Central memory CD8-positive, alpha-beta T cell (primary cell): ENCODE data around the gene HNRNPLL.
"Not testable (repeated sequence)": the region's sequence is repeated elsewhere in the genome, so short reads cannot be mapped to it uniquely, and the experiment has no call there.

Experiments
- ATAC-seq: fragments of 150-1000 bp; cut with Tn5 transposase; replicated peaks from 2 replicates; pipeline ENCODE4 v1.10.0; 2022; ENCODE audit warnings: mild to moderate bottlenecking, moderate FRiP score, moderate number of reproducible peaks; ENCODE audit not compliant: poor library complexity, severe bottlenecking; ENCODE audit errors: extremely low read depth
- DNase-seq, 2 donors: peaks; one replicate each; pipeline ENCODE4 v3.0.0; 2021; ENCODE audit warnings: low spot score in 2 of 2
- H3K27ac Mint-ChIP-seq: one replicate; pipeline ENCODE4 v1.8.0; 2022; ENCODE audit warnings: low read depth, mild to moderate bottlenecking, moderate library complexity, mixed read lengths
- H3K27me3 Mint-ChIP-seq: one replicate; pipeline ENCODE4 v1.8.0; 2022; ENCODE audit warnings: mixed read lengths
- H3K36me3 Mint-ChIP-seq: one replicate; pipeline ENCODE4 v1.8.0; 2022; ENCODE audit warnings: mild to moderate bottlenecking, moderate library complexity, mixed read lengths; ENCODE audit not compliant: insufficient read depth
- H3K4me1 Mint-ChIP-seq: one replicate; pipeline ENCODE4 v1.8.0; 2022; ENCODE audit warnings: mixed read lengths
- H3K4me3 Mint-ChIP-seq: one replicate; pipeline ENCODE4 v1.8.0; 2022; ENCODE audit warnings: mild to moderate bottlenecking, moderate library complexity, mixed read lengths
- H3K9me3 Mint-ChIP-seq: one replicate; pipeline ENCODE4 v1.8.0; 2022; ENCODE audit warnings: mixed read lengths

Gene HNRNPLL

DNA sequence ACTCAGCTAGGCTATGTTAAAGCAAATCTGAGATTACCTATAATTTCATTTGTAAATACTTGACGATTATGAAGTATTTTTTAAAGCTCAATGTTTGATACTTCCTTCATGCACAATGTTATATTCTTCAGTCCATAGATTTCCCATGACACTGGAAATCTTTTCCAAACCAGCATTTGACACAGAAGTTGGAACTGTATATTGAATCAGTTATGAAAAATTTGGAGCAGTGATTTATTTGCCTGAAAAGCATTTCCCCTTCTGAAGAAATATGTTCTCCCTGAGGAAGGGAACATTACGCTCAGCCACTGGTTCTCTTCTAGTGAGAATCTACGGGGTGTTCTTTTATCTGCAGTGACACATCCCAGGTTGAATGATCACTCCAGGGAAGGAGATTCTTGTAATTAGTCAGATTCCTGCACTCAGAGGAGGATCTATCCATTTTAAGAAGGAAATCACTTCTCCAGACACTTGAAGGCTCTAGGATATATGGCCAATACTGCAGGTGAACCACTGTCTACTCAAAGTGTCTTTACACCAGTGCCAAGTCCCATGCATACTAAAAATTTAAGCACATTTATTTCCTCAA lies 64.7 kb downstream of the HNRNPLL start:
- peaks cover 11% of the 10 kb centered on the region for H3K4me1 Mint-ChIP-seq
- H3K4me3 Mint-ChIP-seq = no peak overlapping the region
- no peaks in the 10 kb centered on the region for H3K36me3 Mint-ChIP-seq
- DNase-seq (no peak), ATAC-seq (no peak)
- peaks cover 8% of the 10 kb centered on the region for H3K27me3 Mint-ChIP-seq
- no peaks in the 10 kb centered on the region for H3K9me3 Mint-ChIP-seq
- no peak overlapping the region for H3K27ac Mint-ChIP-seq

GRCh38 chr2:38537296-38537695 lies 65.4 kb downstream of the HNRNPLL start:
- not testable (repeated sequence) for H3K36me3 Mint-ChIP-seq, ATAC-seq, H3K4me1 Mint-ChIP-seq, H3K27me3 Mint-ChIP-seq, DNase-seq, H3K4me3 Mint-ChIP-seq, H3K27ac Mint-ChIP-seq, H3K9me3 Mint-ChIP-seq

- H3K27ac Mint-ChIP-seq = no peak overlapping the region
- H3K36me3 Mint-ChIP-seq = no peaks in the 10 kb centered on the region
- no peaks in the 10 kb centered on the region for H3K9me3 Mint-ChIP-seq
- H3K4me1 Mint-ChIP-seq = peaks cover 5% of the 10 kb centered on the region
- H3K4me3 Mint-ChIP-seq = peak overlapping the region; percentile 40
- DNase-seq = peak; percentile 57 to 69
- peak; percentile 94 for ATAC-seq
- peaks cover 8% of the 10 kb centered on the region for H3K27me3 Mint-ChIP-seq
These were observed 66.8 kb downstream of the HNRNPLL start for GRCh38 chr2:38535744-38536506.

- H3K27ac Mint-ChIP-seq = no peak overlapping the region
- peaks cover 13% of the 10 kb centered on the region for H3K27me3 Mint-ChIP-seq
- peak overlapping the region; percentile 40 for H3K4me3 Mint-ChIP-seq
- DNase-seq (no peak), ATAC-seq (no peak)
- H3K4me1 Mint-ChIP-seq = peaks cover 5% of the 10 kb centered on the region
- H3K9me3 Mint-ChIP-seq = no peaks in the 10 kb centered on the region
- H3K36me3 Mint-ChIP-seq = no peaks in the 10 kb centered on the region
These were observed 67.4 kb downstream of the HNRNPLL start for GRCh38 chr2:38535404-38535743.

DNA sequence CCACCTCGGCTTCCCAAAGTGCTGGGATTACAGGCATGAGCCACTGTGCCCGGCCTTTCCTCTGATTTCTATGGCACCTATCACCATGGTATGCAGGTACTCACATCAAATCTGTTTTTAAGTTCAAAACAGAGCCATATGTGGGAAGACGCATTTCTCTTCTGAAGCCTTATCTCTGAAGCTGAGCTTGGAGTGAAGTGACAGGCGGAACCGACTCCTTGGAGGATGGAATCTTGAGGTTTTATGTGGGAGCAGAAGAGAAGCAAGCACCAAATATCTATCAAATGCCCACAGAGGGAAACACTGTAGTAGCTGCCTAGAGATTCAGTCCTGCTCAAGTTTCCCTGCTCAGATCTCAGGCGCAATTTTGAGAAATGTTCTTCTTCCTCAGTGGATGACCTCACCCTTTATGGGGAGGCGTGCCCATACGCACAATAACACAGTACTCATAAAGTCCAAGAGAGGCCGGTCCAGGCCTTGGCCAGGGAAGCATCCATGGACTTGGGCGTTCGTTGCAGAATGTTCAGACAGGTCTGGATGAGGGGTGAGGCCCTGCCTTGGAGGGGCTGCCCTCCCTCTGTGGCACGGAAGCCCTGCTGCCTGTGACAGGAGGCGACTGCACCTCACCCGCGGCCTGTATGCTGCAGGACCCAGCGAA lies 67.9 kb downstream of the HNRNPLL start:
- no peak for ATAC-seq
- H3K27ac Mint-ChIP-seq = no peak overlapping the region
- no peaks in the 10 kb centered on the region for H3K9me3 Mint-ChIP-seq
- H3K4me3 Mint-ChIP-seq = peak overlapping the region; percentile 40
- peaks cover 5% of the 10 kb centered on the region for H3K4me1 Mint-ChIP-seq
- H3K27me3 Mint-ChIP-seq = peaks cover 18% of the 10 kb centered on the region
- no peak for DNase-seq
- no peaks in the 10 kb centered on the region for H3K36me3 Mint-ChIP-seq

- peaks cover 5% of the 10 kb centered on the region for H3K4me1 Mint-ChIP-seq
These were observed 68.8 kb downstream of the HNRNPLL start for GRCh38 chr2:38533757-38534545.

GRCh38 chr2:38533180-38533579 lies 69.5 kb downstream of the HNRNPLL start:
- Mint-ChIP-seq H3K27ac (no peak overlapping the region), H3K27me3 (peaks cover 34% of the 10 kb centered on the region), H3K4me1 (peaks cover 11% of the 10 kb centered on the region), H3K36me3 (no peaks in the 10 kb centered on the region), H3K9me3 (no peaks in the 10 kb centered on the region), H3K4me3 (no peak overlapping the region)
- ATAC-seq (peak; percentile 26), DNase-seq (no peak)

More at GRCh38 chr2:38533757-38534545, 68.8 kb downstream of the HNRNPLL start:
- no peak for ATAC-seq
- Mint-ChIP-seq H3K4me3 (no peak overlapping the region), H3K36me3 (no peaks in the 10 kb centered on the region), H3K9me3 (no peaks in the 10 kb centered on the region), H3K27me3 (peaks cover 27% of the 10 kb centered on the region), H3K27ac (no peak overlapping the region)
- no peak for DNase-seq

GRCh38 chr2:38532366-38532765 lies 70.4 kb downstream of the HNRNPLL start:
- no peak for ATAC-seq
- H3K27ac Mint-ChIP-seq = no peak overlapping the region
- no peak for DNase-seq
- no peaks in the 10 kb centered on the region for H3K36me3 Mint-ChIP-seq
- peaks cover 15% of the 10 kb centered on the region for H3K4me1 Mint-ChIP-seq
- no peak overlapping the region for H3K4me3 Mint-ChIP-seq
- no peaks in the 10 kb centered on the region for H3K9me3 Mint-ChIP-seq
- H3K27me3 Mint-ChIP-seq = peaks cover 28% of the 10 kb centered on the region

DNA sequence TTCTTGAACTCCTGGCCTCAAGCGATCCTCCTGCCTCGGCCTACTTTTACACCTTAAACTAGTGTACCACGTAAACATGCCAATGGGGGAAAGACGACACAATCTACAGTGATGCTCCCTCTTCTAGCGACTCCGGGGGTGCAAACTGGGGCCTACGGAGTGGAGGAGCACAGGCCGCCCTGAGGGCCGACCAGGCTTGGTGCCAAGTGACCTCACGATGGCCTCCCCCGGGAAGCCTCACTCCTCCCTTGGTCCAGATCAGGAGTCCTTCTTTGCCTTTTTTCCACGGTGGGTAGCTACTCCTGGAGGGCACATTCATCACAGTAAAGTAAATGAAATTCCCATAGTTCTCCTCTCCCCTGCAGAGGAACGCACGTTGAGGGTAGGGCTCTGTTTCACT lies 73.5 kb downstream of the HNRNPLL start:
- Mint-ChIP-seq H3K4me3 (no peak overlapping the region), H3K27me3 (peaks cover 39% of the 10 kb centered on the region), H3K36me3 (no peaks in the 10 kb centered on the region), H3K9me3 (no peaks in the 10 kb centered on the region), H3K27ac (no peak overlapping the region), H3K4me1 (peaks cover 10% of the 10 kb centered on the region)
- DNase-seq (no peak), ATAC-seq (no peak)

DNA sequence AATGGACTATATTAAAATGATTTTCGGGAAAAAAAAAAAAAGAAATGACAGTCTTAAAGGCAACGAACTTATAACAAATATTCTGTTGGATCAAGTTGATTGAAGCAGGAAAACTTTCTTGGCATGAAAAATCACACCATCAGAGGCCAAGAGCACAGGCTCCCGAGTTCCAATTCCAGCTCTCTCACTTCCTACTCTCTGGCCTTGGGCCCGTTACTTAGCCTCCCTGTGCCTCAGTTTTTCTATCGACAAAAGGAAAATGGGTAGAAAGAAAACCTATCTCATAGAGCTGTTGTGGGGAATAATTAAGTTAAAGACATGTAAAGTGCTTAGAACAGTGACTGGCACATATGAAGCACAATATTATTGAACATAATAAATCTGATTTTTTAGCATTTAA lies 74.2 kb downstream of the HNRNPLL start:
- H3K27ac Mint-ChIP-seq = no peak overlapping the region
- no peaks in the 10 kb centered on the region for H3K9me3 Mint-ChIP-seq
- DNase-seq = no peak
- no peaks in the 10 kb centered on the region for H3K36me3 Mint-ChIP-seq
- peaks cover 10% of the 10 kb centered on the region for H3K4me1 Mint-ChIP-seq
- ATAC-seq = no peak
- H3K27me3 Mint-ChIP-seq = peaks cover 39% of the 10 kb centered on the region
- H3K4me3 Mint-ChIP-seq = peak overlapping the region; percentile 45

DNA sequence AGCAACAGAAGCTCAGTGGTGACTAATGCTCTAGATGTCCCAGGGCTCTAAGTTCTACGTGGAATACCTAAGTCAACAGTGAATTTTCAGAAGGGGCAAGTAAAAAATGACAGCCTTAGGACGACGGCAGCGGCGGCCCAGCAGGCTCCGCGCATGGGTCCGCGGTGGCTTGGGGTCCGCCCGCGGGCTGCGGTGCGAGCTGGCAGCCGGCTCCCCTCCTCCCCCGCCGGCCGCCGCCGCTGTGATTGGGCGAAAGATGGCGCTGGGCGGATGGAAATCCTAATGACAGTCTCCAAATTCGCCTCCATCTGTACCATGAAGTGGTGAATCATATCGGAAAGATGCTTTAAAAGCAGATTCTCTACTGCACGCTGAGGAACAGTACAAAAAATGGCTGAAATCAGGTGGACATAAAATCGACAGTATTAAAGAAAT lies 74.7 kb downstream of the HNRNPLL start:
- DNase-seq (no peak), ATAC-seq (peak; percentile 36)
- Mint-ChIP-seq H3K27me3 (peaks cover 39% of the 10 kb centered on the region), H3K27ac (no peak overlapping the region), H3K36me3 (no peaks in the 10 kb centered on the region), H3K4me1 (peaks cover 10% of the 10 kb centered on the region), H3K4me3 (peak overlapping the region; percentile 45), H3K9me3 (no peaks in the 10 kb centered on the region)

DNA sequence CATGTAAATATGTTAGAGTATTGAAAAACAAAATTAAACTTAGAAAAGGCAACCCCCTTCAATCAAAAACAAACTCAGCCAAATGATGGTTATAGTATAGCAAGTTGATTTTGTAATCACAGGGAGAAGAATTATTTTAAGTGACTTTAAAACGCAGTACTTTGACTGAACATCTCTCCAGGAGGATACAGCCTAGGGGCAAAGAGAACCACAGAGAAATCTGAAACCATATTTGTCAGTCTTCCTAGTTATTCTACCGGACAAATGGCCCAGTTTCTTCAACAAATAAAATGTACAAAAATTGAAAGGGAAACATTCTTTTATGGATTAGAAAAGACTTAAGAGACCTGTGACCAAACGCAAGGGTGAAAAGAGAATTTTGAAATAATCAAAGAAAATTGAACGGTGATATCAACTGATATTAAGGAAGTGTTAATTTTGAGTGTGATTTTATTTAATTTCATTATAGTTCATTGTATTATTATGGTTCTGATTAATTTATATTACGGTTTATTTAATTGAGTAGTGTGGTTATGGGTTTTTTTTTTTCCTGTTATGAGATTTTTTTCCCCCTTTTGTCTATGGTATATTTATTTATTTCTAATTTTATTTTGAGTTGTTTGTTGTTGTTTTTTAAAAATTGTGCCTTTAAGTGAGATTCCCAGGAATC lies 75.3 kb downstream of the HNRNPLL start:
- ATAC-seq = no peak
- Mint-ChIP-seq H3K4me3 (no peak overlapping the region), H3K27ac (no peak overlapping the region)

More for the DNA sequence above, 75.3 kb downstream of the HNRNPLL start:
- Mint-ChIP-seq H3K27me3 (peaks cover 39% of the 10 kb centered on the region), H3K9me3 (no peaks in the 10 kb centered on the region), H3K4me1 (peaks cover 10% of the 10 kb centered on the region), H3K36me3 (no peaks in the 10 kb centered on the region)
- no peak for DNase-seq
